Neural cell (in vitro differentiated cells): ENCODE measurements around the gene ESYT3. TPM values are rescaled to one million over a fixed set of nuclear protein-coding genes. Genes with fewer than 3 reads are reported as not detected.

Experiments
- H2AFZ ChIP-seq: fragments of 200-600, 300-800 bp; sonication (generic), shearing (Covaris generic); 2 replicates; pipeline ENCODE4 v1.6.0; 2014; ENCODE audit warnings: low read depth, mild to moderate bottlenecking, antibody characterized with exemption, low read length, moderate library complexity
- H3F3A ChIP-seq: fragments of 200-600 bp; shearing (Covaris generic); 2 replicates; pipeline ENCODE4 v1.6.1; 2016; ENCODE audit warnings: mild to moderate bottlenecking, moderate library complexity, mixed read lengths, antibody characterized with exemption, low read length; ENCODE audit not compliant: insufficient read depth, poor library complexity, severe bottlenecking
- H3K27ac ChIP-seq: fragments of 200-600, 300-800 bp; sonication (generic), shearing (Covaris generic); 2 replicates; pipeline ENCODE4 v1.5.1; 2014; ENCODE audit warnings: mild to moderate bottlenecking, low read length, moderate library complexity
- H3K27me3 ChIP-seq: fragments of 300-800, 200-600 bp; sonication (generic), shearing (Covaris generic); 2 replicates; pipeline ENCODE4 v1.6.0; 2014; ENCODE audit warnings: mild to moderate bottlenecking, low read depth, low read length, moderate library complexity; ENCODE audit not compliant: insufficient read depth
- H3K36me3 ChIP-seq: fragments of 300-800, 200-600 bp; sonication (generic), shearing (Covaris generic); 2 replicates; pipeline ENCODE4 v1.5.1; 2014; ENCODE audit warnings: mild to moderate bottlenecking, antibody characterized with exemption, low read length, moderate library complexity; ENCODE audit not compliant: insufficient read depth
- H3K4me2 ChIP-seq: fragments of 300-800, 200-600 bp; sonication (generic), shearing (Covaris generic); 2 replicates; pipeline ENCODE4 v1.6.0; 2014; ENCODE audit warnings: mild to moderate bottlenecking, low read length
- H3K4me3 ChIP-seq: fragments of 300-800, 200-600 bp; sonication (generic), shearing (Covaris generic); 2 replicates; pipeline ENCODE4 v1.5.1; 2014; ENCODE audit warnings: mild to moderate bottlenecking, low read length, moderate library complexity
- H3K79me2 ChIP-seq: fragments of 200-600 bp; shearing (Covaris generic); replicated peaks from 2 replicates; pipeline ENCODE4 v1.6.0; 2014; ENCODE audit warnings: mild to moderate bottlenecking, low read length, moderate library complexity; ENCODE audit not compliant: insufficient read depth
- H3K9ac ChIP-seq: fragments of 300-800, 200-600 bp; sonication (generic), shearing (Covaris generic); 2 replicates; pipeline ENCODE4 v1.6.1; 2016; ENCODE audit warnings: mild to moderate bottlenecking, low read length, mixed read lengths
- H3K9me2 ChIP-seq: fragments of 200-600 bp; shearing (Covaris generic); 2 replicates; pipeline ENCODE4 v1.6.1; 2016; ENCODE audit warnings: mild to moderate bottlenecking, low read length, mixed read lengths; ENCODE audit not compliant: insufficient read depth
- H3K9me3 ChIP-seq: fragments of 200-600, 300-800 bp; sonication (generic), shearing (Covaris generic); 2 replicates; pipeline ENCODE4 v1.6.1; 2016; ENCODE audit warnings: mild to moderate bottlenecking, mixed run types, low read length, moderate library complexity, mixed read lengths
- H4K20me1 ChIP-seq: fragments of 200-600 bp; shearing (Covaris generic); 2 replicates; pipeline ENCODE4 v1.6.1; 2016; ENCODE audit warnings: mild to moderate bottlenecking, mixed run types; ENCODE audit not compliant: insufficient read depth
- EP300 ChIP-seq: fragments of 450-650 bp; conservative IDR thresholded peaks from 2 replicates; pipeline ENCODE4 v1.6.1; 2014; ENCODE audit warnings: antibody characterized with exemption, mild to moderate bottlenecking, moderate library complexity; ENCODE audit not compliant: poor library complexity, severe bottlenecking
- EZH2 ChIP-seq: fragments of 200-600, 300-800 bp; shearing (Covaris generic), sonication (generic); IDR thresholded peaks from 2 replicates; pipeline ENCODE4 v1.6.1; 2014; ENCODE audit warnings: antibody characterized with exemption, low read length, borderline replicate concordance, mild to moderate bottlenecking; ENCODE audit not compliant: insufficient read depth, poor library complexity, severe bottlenecking
- MXI1 ChIP-seq: fragments of 450-650 bp; conservative IDR thresholded peaks from 2 replicates; pipeline ENCODE4 v1.6.1; 2014; ENCODE audit warnings: antibody characterized with exemption, mild to moderate bottlenecking; ENCODE audit not compliant: poor library complexity, severe bottlenecking
- POLR2AphosphoS5 ChIP-seq: IDR thresholded peaks from 2 replicates; pipeline ENCODE4 v1.6.1; 2012
- RAD21 ChIP-seq: fragments of 450-650 bp; conservative IDR thresholded peaks from 2 replicates; pipeline ENCODE4 v1.6.1; 2014; ENCODE audit warnings: antibody characterized with exemption, mild to moderate bottlenecking, moderate library complexity
- REST ChIP-seq: IDR thresholded peaks from 2 replicates; pipeline ENCODE4 v1.6.1; 2012; ENCODE audit warnings: borderline replicate concordance
- SMC3 ChIP-seq: fragments of 450-650 bp; conservative IDR thresholded peaks from 2 replicates; pipeline ENCODE4 v1.6.1; 2014; ENCODE audit warnings: antibody characterized with exemption, mild to moderate bottlenecking, moderate library complexity; ENCODE audit not compliant: poor library complexity
- TAF1 ChIP-seq: IDR thresholded peaks from 2 replicates; pipeline ENCODE4 v1.6.1; 2012; ENCODE audit warnings: low read depth
- polyA plus RNA-seq: library from polyadenylated mRNA; depleted of rRNA; stranded (reverse); fragments of >200 nt; gene quantifications from 2 replicates; pipeline ENCODE4 v1.2.3, GENCODE V29; 2014
- TF ChIP-seq, protein P1 (sequence below): fragments of 450-650 bp; IDR thresholded peaks from 2 replicates; pipeline ENCODE4 v1.5.1; 2014; ENCODE audit warnings: antibody characterized with exemption, mild to moderate bottlenecking, moderate library complexity; ENCODE audit not compliant: poor library complexity, severe bottlenecking

The ESYT3 gene
- polyA plus RNA-seq, 1 donor from 2014 or later = 0.33 TPM

DNA sequence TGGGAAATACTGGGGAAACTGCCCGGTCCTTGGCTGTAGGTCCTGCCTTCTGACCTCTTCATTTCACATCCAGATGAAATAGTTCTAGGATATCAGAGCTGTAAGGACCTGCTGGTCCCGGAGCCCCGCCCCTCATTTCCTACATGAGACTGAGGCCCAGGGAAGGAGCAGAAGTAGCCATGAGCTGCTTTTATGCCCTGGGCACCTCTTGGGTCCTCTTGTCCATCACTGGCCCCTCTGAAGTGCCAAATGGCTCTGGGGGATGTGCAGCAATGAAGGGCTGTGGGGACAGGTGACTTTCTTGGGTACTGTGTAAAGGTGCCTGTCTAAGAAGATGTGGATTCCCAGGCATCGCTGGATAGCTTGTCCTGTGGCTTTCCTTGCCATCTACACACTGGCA, 40.3 kb upstream of the ESYT3 start:
- Histone ChIP-seq H3K9me2 (no peaks in the 10 kb centered on the region), H3K27ac (no peak overlapping the region), H2AFZ (no peak overlapping the region), H3K36me3 (no peaks in the 10 kb centered on the region), H3K79me2 (no peaks in the 10 kb centered on the region), H3F3A (no peaks in the 10 kb centered on the region), H4K20me1 (peaks cover 3% of the 10 kb centered on the region), H3K9ac (no peak overlapping the region), H3K27me3 (no peaks in the 10 kb centered on the region), H3K9me3 (no peaks in the 10 kb centered on the region), H3K4me3 (no peak overlapping the region), H3K4me2 (no peak overlapping the region)
- TF ChIP-seq RAD21 = no peak
- TF ChIP-seq EZH2 = no peak
- TF ChIP-seq POLR2AphosphoS5 = no peak
- no peak for TF ChIP-seq EP300
- TF ChIP-seq, protein P1, sequence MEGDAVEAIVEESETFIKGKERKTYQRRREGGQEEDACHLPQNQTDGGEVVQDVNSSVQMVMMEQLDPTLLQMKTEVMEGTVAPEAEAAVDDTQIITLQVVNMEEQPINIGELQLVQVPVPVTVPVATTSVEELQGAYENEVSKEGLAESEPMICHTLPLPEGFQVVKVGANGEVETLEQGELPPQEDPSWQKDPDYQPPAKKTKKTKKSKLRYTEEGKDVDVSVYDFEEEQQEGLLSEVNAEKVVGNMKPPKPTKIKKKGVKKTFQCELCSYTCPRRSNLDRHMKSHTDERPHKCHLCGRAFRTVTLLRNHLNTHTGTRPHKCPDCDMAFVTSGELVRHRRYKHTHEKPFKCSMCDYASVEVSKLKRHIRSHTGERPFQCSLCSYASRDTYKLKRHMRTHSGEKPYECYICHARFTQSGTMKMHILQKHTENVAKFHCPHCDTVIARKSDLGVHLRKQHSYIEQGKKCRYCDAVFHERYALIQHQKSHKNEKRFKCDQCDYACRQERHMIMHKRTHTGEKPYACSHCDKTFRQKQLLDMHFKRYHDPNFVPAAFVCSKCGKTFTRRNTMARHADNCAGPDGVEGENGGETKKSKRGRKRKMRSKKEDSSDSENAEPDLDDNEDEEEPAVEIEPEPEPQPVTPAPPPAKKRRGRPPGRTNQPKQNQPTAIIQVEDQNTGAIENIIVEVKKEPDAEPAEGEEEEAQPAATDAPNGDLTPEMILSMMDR = no peak
- no peak for TF ChIP-seq MXI1
- TF ChIP-seq SMC3 = no peak
- no peak for TF ChIP-seq REST
- TF ChIP-seq TAF1 = no peak

DNA sequence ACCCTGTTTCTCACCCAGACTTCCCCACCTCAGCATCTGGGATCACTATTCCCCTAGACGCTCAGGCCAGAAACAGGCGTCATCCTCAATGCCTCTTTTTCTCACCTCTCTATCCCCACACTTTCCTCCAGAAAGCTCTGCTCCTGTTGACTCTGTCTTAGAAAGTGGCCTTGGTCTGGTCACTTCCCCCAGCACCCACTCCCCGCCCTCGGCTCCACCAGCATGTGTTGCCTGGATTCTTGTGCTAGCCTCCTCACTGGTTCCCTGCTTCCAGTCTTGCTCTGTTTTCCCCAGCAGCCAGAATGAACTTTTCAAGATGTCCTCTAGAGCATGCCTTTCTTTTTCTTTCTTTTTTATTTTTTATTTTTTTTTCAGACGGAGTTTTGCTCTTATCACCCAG, 39.7 kb upstream of the ESYT3 start:
- no peak overlapping the region for H3K4me3 ChIP-seq
- TF ChIP-seq EZH2 (no peak), TAF1 (no peak), REST (no peak), EP300 (no peak), MXI1 (no peak), SMC3 (no peak), RAD21 (no peak), POLR2AphosphoS5 (no peak)
- TF ChIP-seq, protein P1 = no peak
- no peaks in the 10 kb centered on the region for H3K79me2 ChIP-seq
- H3K4me2 ChIP-seq = no peak overlapping the region
- no peaks in the 10 kb centered on the region for H3K36me3 ChIP-seq
- H2AFZ ChIP-seq = no peak overlapping the region
- no peaks in the 10 kb centered on the region for H3F3A ChIP-seq
- H3K9ac ChIP-seq = no peak overlapping the region
- H4K20me1 ChIP-seq = peaks cover 3% of the 10 kb centered on the region
- H3K27me3 ChIP-seq = no peaks in the 10 kb centered on the region
- no peak overlapping the region for H3K27ac ChIP-seq
- H3K9me3 ChIP-seq = no peaks in the 10 kb centered on the region
- H3K9me2 ChIP-seq = no peaks in the 10 kb centered on the region
